SK-N-SH (cell line): ENCODE results near the gene ZSWIM5. TPM values are rescaled to one million over a fixed set of nuclear protein-coding genes. Genes with fewer than 3 reads are reported as not detected.

ENCODE experiments used
- CTCF ChIA-PET: fragments of 300-600, 350-600 bp; formaldehyde crosslinking; extraction: SDS; loops from one replicate; lab custom pipeline; 2021; lab: Yijun Ruan, JAX
- POLR2A ChIA-PET: fragments of 350-600 bp; sonication (Branson Sonifier 250); formaldehyde crosslinking; extraction: SDS; loops from one replicate; lab custom pipeline; 2020; ENCODE audit warnings: antibody characterized with exemption, inconsistent platforms; lab: Yijun Ruan, JAX
- DNase-seq: peaks from one replicate; pipeline ENCODE4 v3.0.0; 2012
- H2AFZ ChIP-seq: fragments of 200-600 bp; sonication (generic); 2 replicates; pipeline ENCODE4 v1.8.1; 2016; ENCODE audit warnings: antibody characterized with exemption, mild to moderate bottlenecking, low read depth
- H3F3A ChIP-seq: fragments of 200-600 bp; sonication (generic); replicated peaks from 2 replicates; pipeline ENCODE3; 2016; ENCODE audit warnings: antibody characterized with exemption, mild to moderate bottlenecking; ENCODE audit not compliant: insufficient read depth
- H3K27ac ChIP-seq, 2 experiments: fragments of 200-500 bp in 1 of 2; fragments of 200-600 bp in 1 of 2; sonication (Bioruptor generic) in 1 of 2; sonication (generic), shearing (Covaris generic) in 1 of 2; 2 replicates each; pipeline versions ENCODE4 v1.5.1 to v1.6.1; 2014 to 2016; ENCODE audit warnings: low read depth in 2 of 2, inconsistent platforms in 1 of 2, low read length in 1 of 2, mild to moderate bottlenecking in 1 of 2, mixed read lengths in 1 of 2
- H3K27me3 ChIP-seq: fragments of 200-600 bp; sonication (generic), shearing (Covaris generic); 2 replicates; pipeline ENCODE4 v1.6.1; 2016; ENCODE audit warnings: mixed run types; ENCODE audit not compliant: insufficient read depth
- H3K36me3 ChIP-seq, 2 experiments: fragments of 200-500 bp in 1 of 2; fragments of 200-600 bp in 1 of 2; sonication (Bioruptor generic) in 1 of 2; sonication (generic) in 1 of 2; replicated peaks in 1 of 2; 2 replicates each; pipeline versions ENCODE3 to v1.5.1; 2014 to 2016; ENCODE audit warnings: low read length in 1 of 2, mild to moderate bottlenecking in 1 of 2; ENCODE audit not compliant: insufficient read depth in 2 of 2, control insufficient read depth in 1 of 2
- H3K4me1 ChIP-seq, 2 experiments: fragments of 200-500 bp in 1 of 2; fragments of 200-600 bp in 1 of 2; sonication (Bioruptor generic) in 1 of 2; sonication (generic), shearing (Covaris generic) in 1 of 2; 2 replicates each; pipeline versions ENCODE4 v1.5.1 to v1.6.1; 2014 to 2016; ENCODE audit warnings: low read depth in 1 of 2, low read length in 1 of 2, mixed run types in 1 of 2; ENCODE audit not compliant: insufficient read depth in 2 of 2, control insufficient read depth in 1 of 2
- H3K4me2 ChIP-seq: fragments of 200-600 bp; sonication (generic), shearing (Covaris generic); 2 replicates; pipeline ENCODE4 v1.6.1; 2017; ENCODE audit warnings: mixed run types
- H3K4me3 ChIP-seq, 2 experiments: fragments of 200-500 bp in 1 of 2; fragments of 200-600 bp in 1 of 2; sonication (Bioruptor generic) in 1 of 2; sonication (generic), shearing (Covaris generic) in 1 of 2; 2 replicates each; pipeline versions ENCODE4 v1.5.1 to v1.8.1; 2014 to 2016; ENCODE audit warnings: low read depth in 2 of 2, inconsistent platforms in 1 of 2, low read length in 1 of 2, mild to moderate bottlenecking in 1 of 2, mixed read lengths in 1 of 2, moderate library complexity in 1 of 2
- H3K79me2 ChIP-seq: fragments of 200-600 bp; sonication (generic); 2 replicates; pipeline ENCODE4 v1.8.1; 2017; ENCODE audit warnings: mild to moderate bottlenecking; ENCODE audit not compliant: insufficient read depth
- H3K9ac ChIP-seq: fragments of 200-600 bp; sonication (generic); 2 replicates; pipeline ENCODE4 v1.6.1; 2017; ENCODE audit warnings: mixed run types
- H3K9me2 ChIP-seq: fragments of 200-600 bp; sonication (generic); 2 replicates; pipeline ENCODE4 v1.6.1; 2017; ENCODE audit warnings: mixed run types
- H3K9me3 ChIP-seq: fragments of 200-600 bp; sonication (generic); 2 replicates; pipeline ENCODE4 v1.6.1; 2017; ENCODE audit warnings: mixed run types, mild to moderate bottlenecking, moderate library complexity
- H4K20me1 ChIP-seq: fragments of 200-600 bp; sonication (generic); 2 replicates; pipeline ENCODE4 v1.6.1; 2017; ENCODE audit warnings: mild to moderate bottlenecking, mixed run types; ENCODE audit not compliant: insufficient read depth
- CTCF ChIP-seq: fragments of 200-600 bp; sonication (generic); IDR thresholded peaks from 2 replicates; pipeline ENCODE4 v1.6.1; 2017; ENCODE audit warnings: antibody characterized with exemption, mild to moderate bottlenecking, moderate library complexity
- ELF1 ChIP-seq: IDR thresholded peaks from 2 replicates; pipeline ENCODE4 v1.4.0; 2012
- EP300 ChIP-seq, 2 experiments: IDR thresholded peaks; 2 replicates each; pipeline versions ENCODE4 v1.4.0 to v1.6.1; 2012; ENCODE audit warnings: borderline replicate concordance in 1 of 2, low read depth in 1 of 2, low read length in 1 of 2
- FOXJ3 ChIP-seq: sonication (generic); formaldehyde crosslinking; IDR thresholded peaks from 2 replicates; pipeline ENCODE4 v1.5.1; 2020; ENCODE audit warnings: mild to moderate bottlenecking, missing genetic modification reagents
- FOXM1 ChIP-seq: IDR thresholded peaks from 2 replicates; pipeline ENCODE4 v1.4.0; 2012; ENCODE audit warnings: low read depth, mild to moderate bottlenecking
- GABPA ChIP-seq: IDR thresholded peaks from 2 replicates; pipeline ENCODE4 v1.4.0; 2012; ENCODE audit warnings: low read depth, mild to moderate bottlenecking
- IRF3 ChIP-seq: fragments of 150-350 bp; IDR thresholded peaks from 2 replicates; pipeline ENCODE4 v1.6.1; 2016; ENCODE audit warnings: mild to moderate bottlenecking, low read depth, low read length
- JUND ChIP-seq: IDR thresholded peaks from 2 replicates; pipeline ENCODE4 v1.4.0; 2012
- MAX ChIP-seq: IDR thresholded peaks from 2 replicates; pipeline ENCODE4 v1.4.0; 2012; ENCODE audit warnings: low read depth
- MEF2A ChIP-seq: IDR thresholded peaks from 2 replicates; pipeline ENCODE4 v1.4.0; 2012; ENCODE audit warnings: low read depth, borderline replicate concordance
- NFIC ChIP-seq: IDR thresholded peaks from 2 replicates; pipeline ENCODE4 v1.4.0; 2012; ENCODE audit warnings: borderline replicate concordance
- PBX3 ChIP-seq: IDR thresholded peaks from 2 replicates; pipeline ENCODE4; 2012
- RAD21 ChIP-seq: IDR thresholded peaks from 2 replicates; pipeline ENCODE4 v1.6.1; 2012; ENCODE audit warnings: mild to moderate bottlenecking, low read length
- RCOR1 ChIP-seq: fragments of 150-350 bp; IDR thresholded peaks from 2 replicates; pipeline ENCODE4 v1.6.1; 2017; ENCODE audit warnings: antibody characterized with exemption, low read length
- REST ChIP-seq: IDR thresholded peaks from 2 replicates; pipeline ENCODE4 v1.6.1; 2012; ENCODE audit warnings: mild to moderate bottlenecking, low read depth, low read length, moderate library complexity
- RXRA ChIP-seq: IDR thresholded peaks from 2 replicates; pipeline ENCODE4 v1.4.0; 2012; ENCODE audit warnings: low read depth, mild to moderate bottlenecking, borderline replicate concordance
- TAF1 ChIP-seq: IDR thresholded peaks from 2 replicates; pipeline ENCODE4 v1.6.1; 2012; ENCODE audit warnings: low read depth, mild to moderate bottlenecking, low read length, moderate library complexity, borderline replicate concordance
- TEAD4 ChIP-seq: IDR thresholded peaks from 2 replicates; pipeline ENCODE4 v1.4.0; 2012; ENCODE audit warnings: mild to moderate bottlenecking, borderline replicate concordance; ENCODE audit not compliant: insufficient read depth
- USF1 ChIP-seq: IDR thresholded peaks from 2 replicates; pipeline ENCODE4 v1.4.0; 2012; ENCODE audit warnings: low read depth, borderline replicate concordance
- YY1 ChIP-seq: IDR thresholded peaks from 2 replicates; pipeline ENCODE4 v1.4.0; 2012; ENCODE audit warnings: low read depth, mild to moderate bottlenecking
- WGBS: methylation state at CpG from one replicate; pipeline ENCODE4 v1.1.6; 2017; ENCODE audit warnings: low lambda C conversion rate; 5-methylcytosine and 5-hydroxymethylcytosine counted together
- polyA plus RNA-seq, 3 experiments: library from polyadenylated mRNA; depleted of rRNA; stranded (reverse); fragments of >200 nt; gene quantifications; 2 replicates each; pipeline ENCODE4 v1.2.3, GENCODE V29; 2012

ZSWIM5 gene
- polyA plus RNA-seq, 1 of the 3 experiments (the other 2 are of a cell fraction), result 0.07 TPM

- Histone ChIP-seq H4K20me1 (no peaks in the 10 kb centered on the region), H3K4me1 (no peaks in the 10 kb centered on the region; a peak in 1 of 4 replicates), H3K4me3 (no peak overlapping the region), H3K27me3 (peaks cover 8% of the 10 kb centered on the region; the same call in 1 of the 2 replicates), H3K36me3 (no peaks in the 10 kb centered on the region), H3K27ac (no peak overlapping the region), H3K79me2 (no peaks in the 10 kb centered on the region), H3F3A (no peaks in the 10 kb centered on the region), H3K9ac (no peak overlapping the region), H3K9me3 (no peaks in the 10 kb centered on the region), H3K4me2 (no peak overlapping the region)
- CTCF ChIA-PET, result interaction anchor here (1.2 to 1.4 kb wide), 2 partner anchors 44 to 159 kb away, joined by 3 read pairs; no protein-coding TSS in a partner anchor
- no peak for DNase-seq
- POLR2A ChIA-PET, result no interaction called here
- 33% methylated on average over 4 of the region's 4 CpGs for whole genome bisulfite sequencing
- no peak for TF ChIP-seq NFIC
- no peak for TF ChIP-seq TAF1
- no peak for TF ChIP-seq RXRA
- TF ChIP-seq USF1, result no peak
- TF ChIP-seq TEAD4, result no peak
- TF ChIP-seq PBX3, result no peak
- no peak for TF ChIP-seq CTCF
- no peak for TF ChIP-seq GABPA
- TF ChIP-seq MAX, result no peak
- TF ChIP-seq IRF3, result no peak
- TF ChIP-seq ELF1, result no peak
- TF ChIP-seq, all 33 proteins: peak for 0
- Histone ChIP-seq H2AFZ (no peak overlapping the region), H3K9me2 (no peaks in the 10 kb centered on the region)
These were observed 65.0 kb downstream of the ZSWIM5 start for GRCh38 chr1:45141247-45142003.

- CTCF ChIA-PET, result interaction anchor here (1.3 kb wide), 1 partner anchor 11 kb away, joined by 3 read pairs; no protein-coding TSS in a partner anchor
- H3K4me3 ChIP-seq, result no peak overlapping the region
- no peaks in the 10 kb centered on the region for H3K9me2 ChIP-seq
- 34% methylated on average over 2 of the region's 2 CpGs for WGBS
- no peak overlapping the region for H3K9ac ChIP-seq
- H3K27ac ChIP-seq, result no peak overlapping the region
- no peaks in the 10 kb centered on the region for H4K20me1 ChIP-seq
- no peaks in the 10 kb centered on the region for H3K36me3 ChIP-seq
- no peak for DNase-seq
- H3K79me2 ChIP-seq, result no peaks in the 10 kb centered on the region
- H2AFZ ChIP-seq, result no peak overlapping the region
- H3F3A ChIP-seq, result no peaks in the 10 kb centered on the region
- no peaks in the 10 kb centered on the region for H3K9me3 ChIP-seq
- POLR2A ChIA-PET, result no interaction called here
- H3K27me3 ChIP-seq, result peaks cover 8% of the 10 kb centered on the region; the same call in 1 of the 2 replicates
- H3K4me2 ChIP-seq, result no peak overlapping the region
- TF ChIP-seq MEF2A, result no peak
- no peak for TF ChIP-seq FOXM1
- no peak for TF ChIP-seq FOXJ3 (CRISPR knock-in tag)
- TF ChIP-seq JUND, result no peak
- no peak for TF ChIP-seq REST
- no peak for TF ChIP-seq RCOR1
- no peak for TF ChIP-seq EP300 (IDR thresholded peaks at IDR 0.05; ENCODE audit: borderline replicate concordance in 1 of 2, low read depth in 1 of 2, low read length in 1 of 2)
- no peak for TF ChIP-seq NFIC
- no peak for TF ChIP-seq RAD21
- no peak for TF ChIP-seq YY1
- TF ChIP-seq, all 33 proteins: peak for 0
- no peaks in the 10 kb centered on the region; a peak in 1 of 4 replicates for H3K4me1 ChIP-seq
These were observed 69.4 kb downstream of the ZSWIM5 start for GRCh38 chr1:45136984-45137383.
